GM19395 (cell line): ENCODE measurements around the gene GARIN5A.
"Not testable (repeated sequence)": the region's sequence is repeated elsewhere in the genome, so short reads cannot be mapped to it uniquely, and the experiment has no call there.

ENCODE experiments used
- ATAC-seq: cut with Tn5 transposase; IDR thresholded peaks from one replicate; pipeline ENCODE4 v1.9.1; 2021; ENCODE audit warnings: mild to moderate bottlenecking, moderate library complexity; ENCODE audit not compliant: unreplicated experiment

Gene GARIN5A

GRCh38 chr19:50489461-50490011 is 12.9 kb upstream of the GARIN5A start:
- ATAC-seq: no peak

- ATAC-seq: no peak
Measured at GRCh38 chr19:50488389-50489194, 11.9 kb upstream of the GARIN5A start.

DNA sequence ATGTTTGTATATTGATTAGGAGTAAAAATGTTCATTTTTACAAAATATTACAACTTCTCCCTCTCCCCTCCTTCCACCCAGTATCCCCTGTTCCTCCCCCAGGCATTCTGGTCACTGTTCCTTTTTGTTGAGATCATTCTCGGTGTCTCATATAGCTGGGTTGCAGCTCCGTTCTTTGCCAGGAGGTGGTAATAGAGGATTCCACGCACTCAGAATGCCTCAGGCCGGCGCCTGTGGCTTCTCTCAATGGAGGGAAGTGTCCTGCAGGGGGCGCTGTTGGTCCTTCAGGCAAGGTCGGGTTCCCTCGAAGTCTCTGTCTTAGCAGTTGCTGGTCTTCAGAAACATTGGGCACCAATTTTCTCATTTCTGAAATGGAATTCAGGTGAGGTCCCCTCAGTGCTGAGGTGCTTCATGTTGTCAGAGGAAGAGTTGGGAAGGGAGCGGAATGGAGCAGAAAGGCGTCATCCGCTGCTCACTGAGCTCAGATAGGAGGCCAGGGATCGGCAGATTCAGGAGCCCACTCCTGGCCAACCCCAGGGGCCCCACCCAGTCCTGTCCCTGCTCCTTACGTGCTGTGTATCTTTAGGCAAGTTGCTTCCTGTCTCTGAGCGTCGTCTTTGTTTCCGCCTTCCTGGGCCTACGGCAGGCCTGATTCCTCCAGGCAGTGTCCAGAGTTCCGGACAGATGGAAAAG is 10.3 kb upstream of the GARIN5A start:
- ATAC-seq: no peak

GRCh38 chr19:50485284-50485955 is 8.8 kb upstream of the GARIN5A start:
- ATAC-seq: no peak

- no peak for ATAC-seq
Measured at GRCh38 chr19:50482916-50483315, 6.3 kb upstream of the GARIN5A start.

GRCh38 chr19:50482271-50482855 is 5.7 kb upstream of the GARIN5A start:
- no peak for ATAC-seq

DNA sequence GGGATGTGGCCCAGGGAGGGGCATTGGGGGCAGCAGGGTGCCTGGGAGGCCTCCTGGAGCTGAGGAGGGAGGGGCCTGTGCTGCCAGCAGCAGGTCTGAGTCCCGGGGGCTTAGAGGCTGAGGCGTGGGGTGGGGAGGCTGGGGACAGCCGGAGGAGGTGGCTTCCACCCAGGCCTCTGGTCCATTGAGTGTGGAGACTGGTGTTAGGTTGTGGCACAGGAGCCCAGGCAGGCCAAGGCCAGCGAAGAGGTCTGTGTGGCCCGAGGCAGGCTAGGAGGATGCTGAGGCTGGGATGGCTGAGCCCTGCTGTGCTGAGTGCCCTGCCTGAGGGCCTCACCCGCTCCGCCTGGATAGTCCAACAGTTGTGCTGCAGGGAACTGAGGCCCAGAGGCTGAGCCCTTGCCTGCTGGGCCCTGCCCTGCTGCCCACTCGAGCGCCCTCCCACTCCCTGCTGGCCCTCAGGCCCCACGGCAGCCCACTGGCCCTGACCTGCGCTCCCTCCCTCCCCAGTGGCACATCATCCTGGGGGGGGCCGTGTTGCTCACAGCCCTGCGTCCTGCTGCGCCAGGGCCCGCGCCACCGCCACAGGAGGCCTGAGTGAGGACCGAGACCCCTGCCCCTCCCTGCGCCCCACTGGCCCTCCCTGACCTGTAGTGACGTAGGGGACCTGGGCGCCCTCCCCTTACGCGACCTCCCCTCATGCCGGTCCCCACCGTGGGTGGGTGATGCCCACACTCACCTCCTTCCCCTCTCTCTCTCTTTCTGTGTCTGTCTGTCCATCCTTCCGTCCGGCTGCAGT is 4.9 kb upstream of the GARIN5A start:
- no peak for ATAC-seq

DNA sequence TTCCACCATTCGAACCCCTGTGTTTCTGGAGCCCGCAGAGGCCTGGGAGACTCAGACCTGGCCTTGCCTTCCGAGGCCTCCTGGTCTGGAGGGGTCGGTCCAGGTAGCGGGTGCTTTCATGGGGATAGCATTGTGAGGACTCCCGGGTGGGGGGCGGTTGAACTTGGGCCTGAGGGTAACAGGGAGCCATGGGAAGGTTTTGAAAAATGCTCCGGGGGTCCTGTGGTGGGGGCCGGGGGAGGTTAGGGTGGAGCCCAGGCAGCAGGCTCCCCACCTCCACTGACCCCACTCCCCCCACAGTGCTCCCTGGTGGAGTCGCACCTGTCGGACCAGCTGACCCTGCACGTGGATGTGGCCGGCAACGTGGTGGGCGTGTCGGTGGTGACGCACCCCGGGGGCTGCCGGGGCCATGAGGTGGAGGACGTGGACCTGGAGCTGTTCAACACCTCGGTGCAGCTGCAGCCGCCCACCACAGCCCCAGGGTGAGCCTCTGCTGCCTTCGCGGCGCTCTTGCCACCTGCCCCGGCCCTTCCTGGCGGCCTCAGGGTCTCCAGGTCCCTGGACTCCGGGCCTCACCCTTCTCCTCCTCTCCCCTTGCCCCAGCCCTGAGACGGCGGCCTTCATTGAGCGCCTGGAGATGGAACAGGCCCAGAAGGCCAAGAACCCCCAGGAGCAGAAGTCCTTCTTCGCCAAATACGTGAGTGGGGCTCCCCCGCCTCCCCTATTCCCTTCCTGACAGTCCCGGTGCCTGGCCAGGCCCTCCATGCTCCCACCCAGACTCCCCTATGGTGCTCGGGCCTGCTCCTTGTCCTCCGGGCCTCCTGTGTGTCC is 3.8 kb upstream of the GARIN5A start:
- ATAC-seq: no peak

GRCh38 chr19:50479761-50480251 is 3.2 kb upstream of the GARIN5A start:
- ATAC-seq: no peak

GRCh38 chr19:50478901-50479715 is 2.5 kb upstream of the GARIN5A start:
- ATAC-seq: no peak

- no peak for ATAC-seq
Measured at GRCh38 chr19:50477751-50478515, 1.3 kb upstream of the GARIN5A start.

GRCh38 chr19:50476907-50477238 is 225 bp upstream of the GARIN5A start:
- no peak for ATAC-seq

DNA sequence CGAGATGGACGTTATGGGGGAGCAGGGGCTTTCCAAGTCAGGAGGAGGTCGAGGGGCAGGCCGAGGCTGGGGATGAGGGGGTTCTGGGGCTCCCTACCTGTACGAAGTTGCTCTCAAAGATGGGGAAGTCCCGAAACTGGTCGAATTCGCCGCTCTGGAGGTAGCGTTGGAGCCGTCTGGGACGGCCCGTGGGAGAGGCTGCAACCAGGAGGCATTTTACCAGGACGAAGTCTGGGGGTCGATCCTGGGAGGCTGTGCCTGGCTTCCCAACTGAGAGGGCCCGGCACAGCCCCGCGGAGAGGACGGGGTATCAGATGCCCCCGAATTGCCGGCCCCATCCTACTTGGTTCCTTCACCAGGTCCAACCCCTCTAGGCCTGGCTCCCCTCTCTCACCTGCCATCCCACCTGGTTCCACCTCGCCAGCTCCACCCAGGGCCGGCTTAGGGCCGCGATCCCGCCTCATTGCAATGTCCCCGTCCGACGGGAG is 868 bp downstream of the GARIN5A start:
- no peak for ATAC-seq

GRCh38 chr19:50475101-50475568 is 1.5 kb downstream of the GARIN5A start:
- ATAC-seq: no peak

- not testable (repeated sequence) for ATAC-seq
Measured at GRCh38 chr19:50473336-50473735, 3.3 kb downstream of the GARIN5A start.

DNA sequence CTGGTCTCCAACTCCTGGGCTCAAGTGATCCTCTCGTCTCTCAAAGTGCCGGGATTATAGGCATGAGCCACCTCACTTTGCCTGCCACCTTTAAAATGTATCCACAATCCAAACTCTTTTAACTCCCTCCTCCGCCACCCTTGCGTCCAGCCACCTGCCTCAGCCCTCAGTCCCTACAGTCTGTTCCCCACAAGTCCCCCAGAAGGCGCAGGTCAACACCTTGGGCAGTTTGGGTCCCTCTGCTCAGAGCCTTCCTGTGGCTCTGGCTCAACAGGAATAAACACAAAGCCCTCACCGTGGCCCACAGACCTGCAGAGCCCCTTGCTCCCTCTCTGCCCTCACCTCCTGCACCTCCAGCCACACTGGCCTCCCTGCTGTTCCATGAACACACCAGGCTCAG is 7.8 kb downstream of the GARIN5A start:
- no peak for ATAC-seq

DNA sequence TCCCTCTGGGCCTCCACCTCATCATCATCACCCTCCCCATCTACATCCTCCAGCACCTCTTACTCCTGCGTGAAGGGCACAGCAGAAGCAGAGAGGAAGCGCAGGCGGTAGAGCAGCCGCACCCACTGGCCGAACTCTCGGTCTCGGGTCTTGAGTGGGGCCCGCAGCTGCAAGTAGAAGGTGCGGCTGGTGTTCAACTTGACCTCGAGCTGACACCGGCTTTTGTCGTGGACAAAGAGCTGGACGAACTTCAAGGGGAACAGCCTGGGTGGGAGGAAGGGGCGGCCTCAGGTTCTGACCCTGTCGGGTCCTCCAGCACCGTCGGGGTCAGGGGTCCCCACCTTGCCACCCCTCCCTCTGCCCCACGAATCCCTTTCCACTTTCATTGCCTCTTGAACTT is 9.1 kb downstream of the GARIN5A start:
- no peak for ATAC-seq

- ATAC-seq: no peak
Measured at GRCh38 chr19:50466706-50467039, 10.0 kb downstream of the GARIN5A start.
